GM19035 (cell line): ENCODE data around the gene VAV3.

Experiments used
- ATAC-seq: cut with Tn5 transposase; IDR thresholded peaks from one replicate; pipeline ENCODE4 v1.9.1; 2021; ENCODE audit not compliant: unreplicated experiment

Gene VAV3

GRCh38 chr1:107548276-107548675 is 416.7 kb downstream of the VAV3 start:
- ATAC-seq, result no peak

- no peak for ATAC-seq
These were observed 417.4 kb downstream of the VAV3 start for GRCh38 chr1:107547363-107548155.

- no peak for ATAC-seq
These were observed 418.4 kb downstream of the VAV3 start for GRCh38 chr1:107546576-107546975.

GRCh38 chr1:107545879-107546278 is 419.1 kb downstream of the VAV3 start:
- no peak for ATAC-seq

- ATAC-seq, result no peak
These were observed 419.9 kb downstream of the VAV3 start for GRCh38 chr1:107545056-107545577.

- ATAC-seq, result no peak
These were observed 420.7 kb downstream of the VAV3 start for GRCh38 chr1:107544285-107544684.

GRCh38 chr1:107541412-107541811 is 423.6 kb downstream of the VAV3 start:
- ATAC-seq, result no peak

- no peak for ATAC-seq
These were observed 426.5 kb downstream of the VAV3 start for GRCh38 chr1:107538502-107538901.

- ATAC-seq, result no peak
These were observed 428.7 kb downstream of the VAV3 start for GRCh38 chr1:107536266-107536665.

GRCh38 chr1:107535091-107535490 is 429.9 kb downstream of the VAV3 start:
- ATAC-seq, result no peak

GRCh38 chr1:107534632-107535031 is 430.3 kb downstream of the VAV3 start:
- no peak for ATAC-seq

- no peak for ATAC-seq
These were observed 431.5 kb downstream of the VAV3 start for GRCh38 chr1:107533436-107533835.

GRCh38 chr1:107532318-107532717 is 432.7 kb downstream of the VAV3 start:
- no peak for ATAC-seq

GRCh38 chr1:107531065-107531908 is 433.7 kb downstream of the VAV3 start:
- no peak for ATAC-seq

GRCh38 chr1:107530543-107530942 is 434.4 kb downstream of the VAV3 start:
- no peak for ATAC-seq

- ATAC-seq, result peak; percentile 96
These were observed 435.4 kb downstream of the VAV3 start for GRCh38 chr1:107529511-107530149.

GRCh38 chr1:107526524-107527198 is 438.3 kb downstream of the VAV3 start:
- ATAC-seq, result no peak

GRCh38 chr1:107525961-107526360 is 439.0 kb downstream of the VAV3 start:
- no peak for ATAC-seq

- no peak for ATAC-seq
These were observed 439.8 kb downstream of the VAV3 start for GRCh38 chr1:107525145-107525544.

- ATAC-seq, result no peak
These were observed 440.7 kb downstream of the VAV3 start for GRCh38 chr1:107524301-107524700.

GRCh38 chr1:107523736-107524135 is 441.2 kb downstream of the VAV3 start:
- no peak for ATAC-seq
